CD8-positive, alpha-beta memory T cell (primary cell): ENCODE measurements around the gene AKR7A2. TPM values are rescaled to one million over a fixed set of nuclear protein-coding genes. Genes with fewer than 3 reads are reported as not detected.

Experiments used
- polyA plus RNA-seq: library from polyadenylated mRNA; unstranded; fragments of 300-500 nt; fragmentation: Illumina TruSeq; gene quantifications from one replicate; pipeline ENCODE4 v1.2.3, GENCODE V29; 2021
- total RNA-seq, 2 experiments: library from RNA; stranded (reverse); gene quantifications; one replicate each; pipeline ENCODE4 v1.2.3, GENCODE V29; 2021

Gene AKR7A2
- total and polyA plus RNA-seq, 3 experiments from 2014 or later: 36.4 to 102 (median 38.3) TPM

Other genes with a start within 250 kb of the AKR7A2 start
- 100 to 1,000 TPM; 110 to 112 TPM for gene UBR4, start 101.9 kb downstream of the AKR7A2 start, total RNA-seq
- 27.4 TPM for gene UBR4, start 101.9 kb downstream of the AKR7A2 start, polyA plus RNA-seq
- gene EMC1, start 60.6 kb downstream of the AKR7A2 start, total RNA-seq: 10 to 100 TPM; 57.0 to 58.2 TPM
- 24.7 TPM for gene EMC1, start 60.6 kb downstream of the AKR7A2 start, polyA plus RNA-seq
- gene MRTO4, start 60.3 kb downstream of the AKR7A2 start, total RNA-seq: 100 to 1,000 TPM; 137 TPM
- 28.5 TPM for gene MRTO4, start 60.3 kb downstream of the AKR7A2 start, polyA plus RNA-seq
- gene AKR7A3, start 23.4 kb downstream of the AKR7A2 start, total RNA-seq: under 1 TPM; 0.29 to 0.50 TPM
- gene AKR7A3, start 23.4 kb downstream of the AKR7A2 start, polyA plus RNA-seq: not detected
- gene SLC66A1, start 182 bp upstream of the AKR7A2 start, total RNA-seq: 10 to 100 TPM in 1 of 2 experiments, 1 to 10 TPM in 1; 8.6 to 10.4 TPM
- 5.7 TPM for gene SLC66A1, start 182 bp upstream of the AKR7A2 start, polyA plus RNA-seq
- gene CAPZB, start 173.4 kb upstream of the AKR7A2 start, total RNA-seq: 100 to 1,000 TPM; 284 to 289 TPM
- 540 TPM for gene CAPZB, start 173.4 kb upstream of the AKR7A2 start, polyA plus RNA-seq